HG03066 (cell line): ENCODE data around the gene WASHC2A.
"Not testable (repeated sequence)": the region's sequence is repeated elsewhere in the genome, so short reads cannot be mapped to it uniquely, and the experiment has no call there.

Experiments used
- ATAC-seq: cut with Tn5 transposase; IDR thresholded peaks from one replicate; pipeline ENCODE4 v1.9.1; 2021; ENCODE audit warnings: low read depth; ENCODE audit not compliant: unreplicated experiment

Gene WASHC2A

GRCh38 chr10:50063100-50063499 lies 4.7 kb upstream of the WASHC2A start:
- no peak for ATAC-seq

GRCh38 chr10:50068352-50068659 lies 552 bp downstream of the WASHC2A start:
- ATAC-seq: peak; percentile 21

GRCh38 chr10:50075139-50075538 lies 7.4 kb downstream of the WASHC2A start:
- not testable (repeated sequence) for ATAC-seq

GRCh38 chr10:50075544-50075943 lies 7.8 kb downstream of the WASHC2A start:
- ATAC-seq: not testable (repeated sequence)

GRCh38 chr10:50091304-50091703 lies 23.6 kb downstream of the WASHC2A start:
- not testable (repeated sequence) for ATAC-seq

- ATAC-seq: not testable (repeated sequence)
Observed at GRCh38 chr10:50092928-50093327, 25.2 kb downstream of the WASHC2A start.

- not testable (repeated sequence) for ATAC-seq
Observed at GRCh38 chr10:50094630-50095029, 26.9 kb downstream of the WASHC2A start.

- not testable (repeated sequence) for ATAC-seq
Observed at GRCh38 chr10:50095402-50095801, 27.6 kb downstream of the WASHC2A start.

GRCh38 chr10:50096722-50097121 lies 29.0 kb downstream of the WASHC2A start:
- ATAC-seq: not testable (repeated sequence)

GRCh38 chr10:50098645-50099044 lies 30.9 kb downstream of the WASHC2A start:
- ATAC-seq: not testable (repeated sequence)

- not testable (repeated sequence) for ATAC-seq
Observed at GRCh38 chr10:50101139-50101582, 33.4 kb downstream of the WASHC2A start.

- ATAC-seq: not testable (repeated sequence)
Observed at GRCh38 chr10:50101747-50102146, 34.0 kb downstream of the WASHC2A start.

GRCh38 chr10:50102267-50102666 lies 34.5 kb downstream of the WASHC2A start:
- peak; percentile 63 for ATAC-seq

- ATAC-seq: not testable (repeated sequence)
Observed at GRCh38 chr10:50108999-50109698, 41.4 kb downstream of the WASHC2A start.

GRCh38 chr10:50112419-50113112 lies 44.8 kb downstream of the WASHC2A start:
- not testable (repeated sequence) for ATAC-seq

- ATAC-seq: not testable (repeated sequence)
Observed at GRCh38 chr10:50126765-50127164, 59.0 kb downstream of the WASHC2A start.

GRCh38 chr10:50127770-50128292 lies 60.1 kb downstream of the WASHC2A start:
- not testable (repeated sequence) for ATAC-seq

- ATAC-seq: not testable (repeated sequence)
Observed at GRCh38 chr10:50131245-50131965, 63.7 kb downstream of the WASHC2A start.

- ATAC-seq: not testable (repeated sequence)
Observed at GRCh38 chr10:50132322-50132721, 64.6 kb downstream of the WASHC2A start.

- ATAC-seq: not testable (repeated sequence)
Observed at GRCh38 chr10:50132841-50133240, 65.1 kb downstream of the WASHC2A start.
